Rectal smooth muscle tissue (tissue), 1 donor: ENCODE measurements around the gene BACE2.

Source experiments
- H3K27ac ChIP-seq: one replicate; pipeline ENCODE4 v1.7.0; 2013; ENCODE audit warnings: low read depth, low read length, inconsistent platforms
- H3K27me3 ChIP-seq: one replicate; pipeline ENCODE4 v1.7.0; 2013; ENCODE audit warnings: low read length; ENCODE audit not compliant: control insufficient read depth, insufficient read depth
- H3K36me3 ChIP-seq: one replicate; pipeline ENCODE4 v1.7.0; 2013; ENCODE audit warnings: low read length; ENCODE audit not compliant: control insufficient read depth, insufficient read depth
- H3K4me1 ChIP-seq: one replicate; pipeline ENCODE4 v1.7.0; 2013; ENCODE audit warnings: low read length; ENCODE audit not compliant: control insufficient read depth, insufficient read depth
- H3K4me3 ChIP-seq: one replicate; pipeline ENCODE4 v1.7.0; 2013; ENCODE audit warnings: low read length
- H3K9ac ChIP-seq: one replicate; pipeline ENCODE4 v1.7.0; 2013; ENCODE audit warnings: low read length

BACE2 gene

GRCh38 chr21:41317458-41317857 lies 149.5 kb downstream of the BACE2 start:
- Histone ChIP-seq H3K9ac (no peak overlapping the region), H3K27ac (no peak overlapping the region), H3K4me1 (no peaks in the 10 kb centered on the region), H3K27me3 (peaks cover 11% of the 10 kb centered on the region), H3K4me3 (no peak overlapping the region), H3K36me3 (no peaks in the 10 kb centered on the region)

GRCh38 chr21:41318218-41318617 lies 150.3 kb downstream of the BACE2 start:
- H3K4me1 ChIP-seq: no peaks in the 10 kb centered on the region
- H3K4me3 ChIP-seq: no peak overlapping the region
- no peaks in the 10 kb centered on the region for H3K36me3 ChIP-seq
- peaks cover 11% of the 10 kb centered on the region for H3K27me3 ChIP-seq
- H3K27ac ChIP-seq: no peak overlapping the region
- H3K9ac ChIP-seq: no peak overlapping the region

- H3K9ac ChIP-seq: no peak overlapping the region
- no peaks in the 10 kb centered on the region for H3K4me1 ChIP-seq
- H3K4me3 ChIP-seq: no peak overlapping the region
- H3K27me3 ChIP-seq: peaks cover 11% of the 10 kb centered on the region
- H3K36me3 ChIP-seq: no peaks in the 10 kb centered on the region
- no peak overlapping the region for H3K27ac ChIP-seq
These were observed 151.3 kb downstream of the BACE2 start for GRCh38 chr21:41319273-41319672.

- Histone ChIP-seq H3K4me1 (no peaks in the 10 kb centered on the region), H3K27ac (no peak overlapping the region)
These were observed 153.4 kb downstream of the BACE2 start for GRCh38 chr21:41321211-41321907.

GRCh38 chr21:41321908-41322495 lies 154.0 kb downstream of the BACE2 start:
- Histone ChIP-seq H3K36me3 (no peaks in the 10 kb centered on the region), H3K4me1 (no peaks in the 10 kb centered on the region), H3K4me3 (no peak overlapping the region), H3K27ac (no peak overlapping the region), H3K9ac (no peak overlapping the region), H3K27me3 (peaks cover 3% of the 10 kb centered on the region)

More at GRCh38 chr21:41321211-41321907, 153.4 kb downstream of the BACE2 start:
- no peak overlapping the region for H3K9ac ChIP-seq
- H3K36me3 ChIP-seq: no peaks in the 10 kb centered on the region
- H3K4me3 ChIP-seq: no peak overlapping the region
- peaks cover 3% of the 10 kb centered on the region for H3K27me3 ChIP-seq

GRCh38 chr21:41322496-41323382 lies 154.8 kb downstream of the BACE2 start:
- H3K9ac ChIP-seq: no peak overlapping the region
- peaks cover 3% of the 10 kb centered on the region for H3K27me3 ChIP-seq
- H3K36me3 ChIP-seq: no peaks in the 10 kb centered on the region
- H3K4me3 ChIP-seq: no peak overlapping the region
- no peak overlapping the region for H3K27ac ChIP-seq
- H3K4me1 ChIP-seq: no peaks in the 10 kb centered on the region

- Histone ChIP-seq H3K27me3 (no peaks in the 10 kb centered on the region), H3K36me3 (no peaks in the 10 kb centered on the region), H3K4me1 (no peaks in the 10 kb centered on the region), H3K4me3 (no peak overlapping the region), H3K9ac (no peak overlapping the region), H3K27ac (no peak overlapping the region)
These were observed 157.4 kb downstream of the BACE2 start for GRCh38 chr21:41325138-41325912.

- Histone ChIP-seq H3K27ac (no peak overlapping the region), H3K36me3 (no peaks in the 10 kb centered on the region), H3K4me3 (no peak overlapping the region), H3K4me1 (no peaks in the 10 kb centered on the region), H3K27me3 (no peaks in the 10 kb centered on the region), H3K9ac (no peak overlapping the region)
These were observed 158.6 kb downstream of the BACE2 start for GRCh38 chr21:41326414-41327080.

GRCh38 chr21:41327753-41328152 lies 159.8 kb downstream of the BACE2 start:
- Histone ChIP-seq H3K4me1 (no peaks in the 10 kb centered on the region), H3K36me3 (no peaks in the 10 kb centered on the region), H3K27ac (no peak overlapping the region), H3K9ac (no peak overlapping the region), H3K4me3 (no peak overlapping the region), H3K27me3 (no peaks in the 10 kb centered on the region)

- no peaks in the 10 kb centered on the region for H3K36me3 ChIP-seq
- H3K4me3 ChIP-seq: no peak overlapping the region
- no peak overlapping the region for H3K9ac ChIP-seq
- no peaks in the 10 kb centered on the region for H3K27me3 ChIP-seq
- no peaks in the 10 kb centered on the region for H3K4me1 ChIP-seq
- H3K27ac ChIP-seq: no peak overlapping the region
These were observed 161.0 kb downstream of the BACE2 start for GRCh38 chr21:41328660-41329607.
